Measurements from ENCODE around the gene MINDY1. TPM values are rescaled to one million over a fixed set of nuclear protein-coding genes. Genes with fewer than 3 reads are reported as not detected.

Gene MINDY1
- total and polyA plus RNA-seq, 2 donors (not counting 3 experiments of a cell fraction or from before 2014, with no cell fraction given), result 12.0 to 15.4 TPM

DNA sequence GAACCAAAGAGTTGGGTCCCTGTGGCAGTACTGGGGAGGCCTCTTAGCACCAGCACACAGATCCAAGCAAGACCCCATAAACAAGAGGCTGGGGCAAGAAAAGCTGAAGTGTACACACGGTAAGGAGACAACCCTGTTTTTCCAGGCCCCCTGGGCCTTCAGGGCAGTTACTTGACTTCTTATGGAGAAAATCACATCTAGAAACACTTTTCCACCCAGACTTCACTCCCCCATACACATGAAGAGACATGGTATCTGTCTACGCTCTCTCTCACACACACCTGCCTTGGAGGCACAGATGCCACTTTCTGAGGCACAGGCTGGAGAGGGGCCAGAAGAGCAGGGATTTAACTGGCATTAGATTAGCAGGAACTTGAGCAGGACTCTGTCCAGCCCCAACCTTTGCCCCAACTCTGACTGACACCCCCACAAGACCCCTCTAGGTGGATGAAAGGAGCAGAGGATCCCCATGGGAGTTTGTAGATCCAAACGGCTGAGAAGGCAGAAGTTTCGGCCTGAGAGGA, 34.2 kb downstream of the MINDY1 start:
- H3K9ac ChIP-seq (replicated peaks; ENCODE audit: extremely low read depth, insufficient read depth, low read length), result no peak overlapping the region
- BruUV-seq (replicated peaks), result TSS peak; percentile 27
- no peak overlapping the region for H3K27ac ChIP-seq (ENCODE audit: insufficient read depth, low read depth, low read length)

More for the DNA sequence above, 34.2 kb downstream of the MINDY1 start:
- Histone ChIP-seq H3K4me3 (replicated peaks in 1 of 3; ENCODE audit: insufficient read depth in 1 of 3, low read depth in 1 of 3, low read length in 3 of 3) (no peak overlapping the region), H2AFZ (ENCODE audit: low read depth, low read length) (no peak overlapping the region), H3K4me1 (ENCODE audit: control insufficient read depth, extremely low read depth, insufficient read depth, low read length) (peaks cover 25% of the 10 kb centered on the region), H3K9me3 (replicated peaks; ENCODE audit: control insufficient read depth, insufficient read depth, low read length) (no peaks in the 10 kb centered on the region), H3K27me3 (ENCODE audit: control insufficient read depth in 2 of 2, insufficient read depth in 2 of 2, low read length in 2 of 2) (no peaks in the 10 kb centered on the region), H3K36me3 (ENCODE audit: control insufficient read depth in 2 of 2, extremely low read depth in 1 of 2, insufficient read depth in 2 of 2, low read length in 2 of 2) (peaks cover 8 to 9% of the 10 kb centered on the region in 2 experiments), H4K20me1 (replicated peaks; ENCODE audit: control insufficient read depth, extremely low read depth, insufficient read depth, low read length) (no peaks in the 10 kb centered on the region), H3K9me1 (replicated peaks; ENCODE audit: control insufficient read depth, extremely low read depth, insufficient read depth, low read length) (no peaks in the 10 kb centered on the region), H3K4me2 (ENCODE audit: insufficient read depth, low read length) (peak overlapping the region; percentile 62), H3K79me2 (ENCODE audit: control insufficient read depth, insufficient read depth, low read length) (peaks cover 57% of the 10 kb centered on the region)
- no peak for TF ChIP-seq FOS (IDR thresholded peaks at IDR 0.05; ENCODE audit: borderline replicate concordance, insufficient read depth, low read length)
- no peak for TF ChIP-seq POLR2AphosphoS5 (IDR thresholded peaks at IDR 0.05; ENCODE audit: insufficient read depth, low read depth, low read length)
- TF ChIP-seq, protein P1, sequence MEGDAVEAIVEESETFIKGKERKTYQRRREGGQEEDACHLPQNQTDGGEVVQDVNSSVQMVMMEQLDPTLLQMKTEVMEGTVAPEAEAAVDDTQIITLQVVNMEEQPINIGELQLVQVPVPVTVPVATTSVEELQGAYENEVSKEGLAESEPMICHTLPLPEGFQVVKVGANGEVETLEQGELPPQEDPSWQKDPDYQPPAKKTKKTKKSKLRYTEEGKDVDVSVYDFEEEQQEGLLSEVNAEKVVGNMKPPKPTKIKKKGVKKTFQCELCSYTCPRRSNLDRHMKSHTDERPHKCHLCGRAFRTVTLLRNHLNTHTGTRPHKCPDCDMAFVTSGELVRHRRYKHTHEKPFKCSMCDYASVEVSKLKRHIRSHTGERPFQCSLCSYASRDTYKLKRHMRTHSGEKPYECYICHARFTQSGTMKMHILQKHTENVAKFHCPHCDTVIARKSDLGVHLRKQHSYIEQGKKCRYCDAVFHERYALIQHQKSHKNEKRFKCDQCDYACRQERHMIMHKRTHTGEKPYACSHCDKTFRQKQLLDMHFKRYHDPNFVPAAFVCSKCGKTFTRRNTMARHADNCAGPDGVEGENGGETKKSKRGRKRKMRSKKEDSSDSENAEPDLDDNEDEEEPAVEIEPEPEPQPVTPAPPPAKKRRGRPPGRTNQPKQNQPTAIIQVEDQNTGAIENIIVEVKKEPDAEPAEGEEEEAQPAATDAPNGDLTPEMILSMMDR (IDR thresholded peaks at IDR 0.05; ENCODE audit: extremely low read depth in 1 of 2, insufficient read depth in 1 of 2, low read depth in 1 of 2, low read length in 2 of 2), result no peak
- no peak for TF ChIP-seq POLR2A (IDR thresholded peaks at IDR 0.05; ENCODE audit: low read depth, low read length)
- TF ChIP-seq GATA2 (IDR thresholded peaks at IDR 0.05; ENCODE audit: insufficient read depth, insufficient read length, low read depth, low read length), result no peak
- no peak for TF ChIP-seq JUN (IDR thresholded peaks at IDR 0.05; ENCODE audit: borderline replicate concordance, insufficient read depth, insufficient read length, low read depth)
- TF ChIP-seq, protein P2, sequence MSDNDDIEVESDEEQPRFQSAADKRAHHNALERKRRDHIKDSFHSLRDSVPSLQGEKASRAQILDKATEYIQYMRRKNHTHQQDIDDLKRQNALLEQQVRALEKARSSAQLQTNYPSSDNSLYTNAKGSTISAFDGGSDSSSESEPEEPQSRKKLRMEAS (IDR thresholded peaks at IDR 0.05; ENCODE audit: insufficient read depth, insufficient read length), result no peak
- no peak for TF ChIP-seq EZH2 (IDR thresholded peaks at IDR 0.05; ENCODE audit: borderline replicate concordance, low read depth, low read length, severe bottlenecking)
- no peak for TF ChIP-seq MYC (IDR thresholded peaks at IDR 0.05; ENCODE audit: low read depth, low read length)
- no peak for FAIRE-seq
- DNase-seq (ENCODE audit: low read depth, low spot score), result no peak
- CTCF ChIA-PET, result interaction anchor here (17.1 kb wide), 1 partner anchor 25 kb away, joined by 278 read pairs; no protein-coding TSS in a partner anchor
- dilution Hi-C loops (cut with MboI; ENCODE audit: extremely low pct_ligation_motif_present, low sequenced_read_pairs), result no loop called here
- intact Hi-C loops (cut with micrococcal nuclease), result no loop called here
- POLR2A ChIA-PET, result no interaction called here

All from endothelial cell of umbilical vein (primary cell).